MM.1S (cell line): ENCODE measurements around the gene LAMC1.

Source experiments
- EZH2 ChIP-seq: fragments of 300-600 bp; sonication (generic); optimal IDR thresholded peaks from 2 replicates; pipeline ENCODE3; 2017; ENCODE audit warnings: low read depth, mild to moderate bottlenecking, antibody characterized with exemption, low read length, mixed read lengths
- EZH2phosphoT487 ChIP-seq: fragments of 300-600 bp; sonication (generic); IDR thresholded peaks from 2 replicates; pipeline ENCODE4 v1.6.1; 2018; ENCODE audit warnings: antibody characterized with exemption, low read length
- TF ChIP-seq, protein P1 (sequence below): fragments of 300-600 bp; sonication (generic); IDR thresholded peaks from 2 replicates; pipeline ENCODE4 v1.5.1; 2016; ENCODE audit warnings: antibody characterized with exemption, low read length, mixed read lengths

DNA sequence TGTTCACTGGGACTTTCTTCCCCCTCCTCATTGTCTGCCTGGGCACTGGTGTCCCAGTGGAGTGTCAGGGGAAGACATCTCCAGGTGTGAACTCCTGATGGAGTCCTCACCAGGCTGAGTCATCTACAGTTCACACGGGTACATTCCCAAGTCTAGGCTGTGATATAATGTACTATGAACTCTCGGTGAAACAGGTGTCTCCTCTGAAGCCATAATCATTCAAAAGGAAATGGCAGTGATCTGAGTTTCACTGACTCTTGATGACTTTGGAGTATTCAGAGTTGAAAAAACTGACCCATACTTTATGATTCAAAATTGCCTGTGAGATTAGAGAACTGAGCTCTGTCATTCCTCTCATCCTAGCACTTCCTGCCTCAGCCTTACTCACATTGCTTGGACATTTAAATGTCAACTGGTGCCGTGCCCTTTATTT is 171.9 kb downstream of the LAMC1 start:
- TF ChIP-seq, protein P1, sequence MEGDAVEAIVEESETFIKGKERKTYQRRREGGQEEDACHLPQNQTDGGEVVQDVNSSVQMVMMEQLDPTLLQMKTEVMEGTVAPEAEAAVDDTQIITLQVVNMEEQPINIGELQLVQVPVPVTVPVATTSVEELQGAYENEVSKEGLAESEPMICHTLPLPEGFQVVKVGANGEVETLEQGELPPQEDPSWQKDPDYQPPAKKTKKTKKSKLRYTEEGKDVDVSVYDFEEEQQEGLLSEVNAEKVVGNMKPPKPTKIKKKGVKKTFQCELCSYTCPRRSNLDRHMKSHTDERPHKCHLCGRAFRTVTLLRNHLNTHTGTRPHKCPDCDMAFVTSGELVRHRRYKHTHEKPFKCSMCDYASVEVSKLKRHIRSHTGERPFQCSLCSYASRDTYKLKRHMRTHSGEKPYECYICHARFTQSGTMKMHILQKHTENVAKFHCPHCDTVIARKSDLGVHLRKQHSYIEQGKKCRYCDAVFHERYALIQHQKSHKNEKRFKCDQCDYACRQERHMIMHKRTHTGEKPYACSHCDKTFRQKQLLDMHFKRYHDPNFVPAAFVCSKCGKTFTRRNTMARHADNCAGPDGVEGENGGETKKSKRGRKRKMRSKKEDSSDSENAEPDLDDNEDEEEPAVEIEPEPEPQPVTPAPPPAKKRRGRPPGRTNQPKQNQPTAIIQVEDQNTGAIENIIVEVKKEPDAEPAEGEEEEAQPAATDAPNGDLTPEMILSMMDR: no peak
- no peak for TF ChIP-seq EZH2phosphoT487
- no peak for TF ChIP-seq EZH2
